ENCODE measurements around the gene AOPEP.

DNA sequence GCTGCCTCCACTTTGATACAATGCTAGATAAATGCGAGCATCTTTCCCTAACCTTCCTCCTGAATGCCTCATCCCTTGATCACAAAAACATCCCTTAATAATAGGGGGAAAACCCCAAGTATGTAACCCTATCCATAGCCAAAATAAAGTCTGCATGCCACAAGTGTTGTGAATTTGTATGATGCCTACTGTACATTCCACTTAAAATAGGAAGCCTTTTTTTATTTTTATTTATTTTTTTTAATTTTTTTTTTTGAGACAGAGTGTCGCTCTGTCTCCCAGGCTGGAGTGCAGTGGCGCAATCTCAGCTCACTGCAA, 207.0 kb downstream of the AOPEP start:
- no peak for TF ChIP-seq POLR2AphosphoS5 (IDR thresholded peaks at IDR 0.05; ENCODE audit: low read depth, low read length)
- TF ChIP-seq POLR2A (IDR thresholded peaks at IDR 0.05; ENCODE audit: low read depth, low read length): no peak
- no peak for TF ChIP-seq TAF1 (IDR thresholded peaks at IDR 0.05; ENCODE audit: low read depth, low read length)
- TF ChIP-seq PAX5 (IDR thresholded peaks at IDR 0.05; ENCODE audit: insufficient read depth, low read length, severe bottlenecking): no peak
- TF ChIP-seq POU2F2 (IDR thresholded peaks at IDR 0.05; ENCODE audit: low read depth, low read length): no peak

Measured in GM12891 (cell line).